Activated CD8-positive, alpha-beta memory T cell treated with anti-CD3 and anti-CD28 coated beads for 24 hours (primary cell): ENCODE data around the gene IFI30.
"Not testable (repeated sequence)": the region's sequence is repeated elsewhere in the genome, so short reads cannot be mapped to it uniquely, and the experiment has no call there.

ENCODE experiments used
- DNase-seq: peaks from one replicate; pipeline ENCODE4 v3.0.0-alpha.2; 2020

IFI30 gene

GRCh38 chr19:18152817-18153555, 20.6 kb upstream of the IFI30 start, which contains the start of gene PIK3R2:
Gene PIK3R2, plus strand, starts transcription at chr19:18153163. Its CDS starts 2,717 bp downstream, at chr19:18155880.
- peak; percentile 100 for DNase-seq

- DNase-seq, result peak; percentile 64
Observed at GRCh38 chr19:18153556-18154134, 20.0 kb upstream of the IFI30 start.

- no peak for DNase-seq
Observed at GRCh38 chr19:18155095-18156087, 18.2 kb upstream of the IFI30 start.

GRCh38 chr19:18156268-18156667, 17.3 kb upstream of the IFI30 start:
- no peak for DNase-seq

- no peak for DNase-seq
Observed at GRCh38 chr19:18156841-18157464, 16.7 kb upstream of the IFI30 start.

- no peak for DNase-seq
Observed at GRCh38 chr19:18157465-18158063, 16.0 kb upstream of the IFI30 start.

- no peak for DNase-seq
Observed at GRCh38 chr19:18158467-18158866, 15.1 kb upstream of the IFI30 start.

- DNase-seq, result not testable (repeated sequence)
Observed at GRCh38 chr19:18159059-18159616, 14.5 kb upstream of the IFI30 start.

GRCh38 chr19:18159810-18160209, 13.8 kb upstream of the IFI30 start:
- no peak for DNase-seq

GRCh38 chr19:18160493-18160970, 13.1 kb upstream of the IFI30 start:
- DNase-seq, result no peak

GRCh38 chr19:18160971-18161635, 12.5 kb upstream of the IFI30 start:
- DNase-seq, result peak; percentile 94

GRCh38 chr19:18161636-18162002, 12.0 kb upstream of the IFI30 start:
- DNase-seq, result no peak

- no peak for DNase-seq
Observed at GRCh38 chr19:18164072-18164471, 9.5 kb upstream of the IFI30 start.

- no peak for DNase-seq
Observed at GRCh38 chr19:18165794-18166544, 7.6 kb upstream of the IFI30 start.

GRCh38 chr19:18167011-18167410, 6.6 kb upstream of the IFI30 start:
- no peak for DNase-seq

- DNase-seq, result peak; percentile 83
Observed at GRCh38 chr19:18167975-18168645, 5.5 kb upstream of the IFI30 start.

- DNase-seq, result no peak
Observed at GRCh38 chr19:18168673-18169381, 4.8 kb upstream of the IFI30 start.

GRCh38 chr19:18170714-18171255, 2.8 kb upstream of the IFI30 start:
- DNase-seq, result no peak
